IPS-20b (cell line): ENCODE measurements around the gene KLHL29.

Experiments used
- H3K27ac ChIP-seq: one replicate; pipeline ENCODE4 v1.5.1; 2013; ENCODE audit warnings: low read length
- H3K27me3 ChIP-seq: 2 replicates; pipeline ENCODE4 v1.6.1; 2013; ENCODE audit warnings: mild to moderate bottlenecking, low read length, inconsistent platforms; ENCODE audit not compliant: insufficient read depth
- H3K36me3 ChIP-seq: 2 replicates; pipeline ENCODE4 v1.6.1; 2013; ENCODE audit warnings: low read depth, mild to moderate bottlenecking, inconsistent platforms, low read length, moderate library complexity; ENCODE audit not compliant: insufficient read depth
- H3K4me1 ChIP-seq: 2 replicates; pipeline ENCODE4 v1.6.1; 2013; ENCODE audit warnings: mild to moderate bottlenecking, control low read depth, inconsistent platforms, low read length, moderate library complexity; ENCODE audit not compliant: insufficient read depth
- H3K4me3 ChIP-seq: 2 replicates; pipeline ENCODE4 v1.5.1; 2013; ENCODE audit warnings: mild to moderate bottlenecking, low read length, inconsistent platforms
- H3K9ac ChIP-seq: 2 replicates; pipeline ENCODE4 v1.6.1; 2013; ENCODE audit warnings: low read depth, mild to moderate bottlenecking, inconsistent platforms, low read length, moderate library complexity
- H3K9me3 ChIP-seq: 2 replicates; pipeline ENCODE4 v1.6.1; 2013; ENCODE audit warnings: mild to moderate bottlenecking, low read depth, low read length, inconsistent platforms; ENCODE audit not compliant: insufficient read depth

The KLHL29 gene

GRCh38 chr2:23651187-23652080, 266.5 kb downstream of the KLHL29 start:
- no peaks in the 10 kb centered on the region for H3K4me1 ChIP-seq
- H3K4me3 ChIP-seq: no peak overlapping the region
- no peaks in the 10 kb centered on the region for H3K9me3 ChIP-seq
- H3K27me3 ChIP-seq: no peaks in the 10 kb centered on the region
- no peak overlapping the region for H3K27ac ChIP-seq
- H3K9ac ChIP-seq: no peak overlapping the region
- no peaks in the 10 kb centered on the region for H3K36me3 ChIP-seq

GRCh38 chr2:23653326-23653725, 268.3 kb downstream of the KLHL29 start:
- Histone ChIP-seq H3K9me3 (no peaks in the 10 kb centered on the region), H3K4me1 (0 out of 2 replicates have a peak, but pooled peaks cover 5% of the 10 kb centered on the region), H3K36me3 (no peaks in the 10 kb centered on the region)

GRCh38 chr2:23654756-23655155, 269.8 kb downstream of the KLHL29 start:
- H3K27ac ChIP-seq: no peak overlapping the region
- no peaks in the 10 kb centered on the region for H3K27me3 ChIP-seq
- no peak overlapping the region for H3K4me3 ChIP-seq
- H3K9me3 ChIP-seq: no peaks in the 10 kb centered on the region
- H3K9ac ChIP-seq: no peak overlapping the region
- H3K4me1 ChIP-seq: 0 out of 2 replicates have a peak, but pooled peaks cover 5% of the 10 kb centered on the region
- H3K36me3 ChIP-seq: no peaks in the 10 kb centered on the region

More at GRCh38 chr2:23653326-23653725, 268.3 kb downstream of the KLHL29 start:
- Histone ChIP-seq H3K9ac (no peak overlapping the region), H3K27ac (no peak overlapping the region), H3K27me3 (no peaks in the 10 kb centered on the region), H3K4me3 (no peak overlapping the region)

GRCh38 chr2:23655934-23656596, 271.1 kb downstream of the KLHL29 start:
- no peaks in the 10 kb centered on the region for H3K36me3 ChIP-seq
- H3K9ac ChIP-seq: no peak overlapping the region
- no peak overlapping the region for H3K27ac ChIP-seq
- H3K4me1 ChIP-seq: 0 out of 2 replicates have a peak, but pooled peaks cover 5% of the 10 kb centered on the region
- no peak overlapping the region for H3K4me3 ChIP-seq
- H3K9me3 ChIP-seq: no peaks in the 10 kb centered on the region
- H3K27me3 ChIP-seq: no peaks in the 10 kb centered on the region

GRCh38 chr2:23656597-23656973, 271.6 kb downstream of the KLHL29 start:
- H3K9ac ChIP-seq: no peak overlapping the region
- no peaks in the 10 kb centered on the region for H3K36me3 ChIP-seq
- H3K27ac ChIP-seq: no peak overlapping the region
- no peaks in the 10 kb centered on the region for H3K27me3 ChIP-seq
- no peak overlapping the region for H3K4me3 ChIP-seq
- no peaks in the 10 kb centered on the region for H3K9me3 ChIP-seq
- 0 out of 2 replicates have a peak, but pooled peaks cover 5% of the 10 kb centered on the region for H3K4me1 ChIP-seq

- Histone ChIP-seq H3K27me3 (no peaks in the 10 kb centered on the region), H3K27ac (no peak overlapping the region), H3K9ac (no peak overlapping the region), H3K4me1 (0 out of 2 replicates have a peak, but pooled peaks cover 5% of the 10 kb centered on the region), H3K4me3 (no peak overlapping the region), H3K9me3 (no peaks in the 10 kb centered on the region), H3K36me3 (no peaks in the 10 kb centered on the region)
Observed at GRCh38 chr2:23657371-23657770, 272.4 kb downstream of the KLHL29 start.

GRCh38 chr2:23657934-23658333, 273.0 kb downstream of the KLHL29 start:
- no peak overlapping the region for H3K27ac ChIP-seq
- H3K4me1 ChIP-seq: 0 out of 2 replicates have a peak, but pooled peaks cover 5% of the 10 kb centered on the region
- no peaks in the 10 kb centered on the region for H3K27me3 ChIP-seq
- no peak overlapping the region for H3K9ac ChIP-seq
- no peaks in the 10 kb centered on the region for H3K9me3 ChIP-seq
- H3K4me3 ChIP-seq: no peak overlapping the region
- no peaks in the 10 kb centered on the region for H3K36me3 ChIP-seq

- Histone ChIP-seq H3K4me1 (0 out of 2 replicates have a peak, but pooled peaks cover 5% of the 10 kb centered on the region), H3K36me3 (no peaks in the 10 kb centered on the region), H3K4me3 (no peak overlapping the region), H3K27me3 (peaks cover 2% of the 10 kb centered on the region; the same call in 1 of the 2 replicates), H3K27ac (no peak overlapping the region), H3K9me3 (no peaks in the 10 kb centered on the region), H3K9ac (no peak overlapping the region)
Observed at GRCh38 chr2:23658466-23658942, 273.5 kb downstream of the KLHL29 start.

GRCh38 chr2:23659328-23659727, 274.3 kb downstream of the KLHL29 start:
- Histone ChIP-seq H3K36me3 (no peaks in the 10 kb centered on the region), H3K4me1 (0 out of 2 replicates have a peak, but pooled peaks cover 5% of the 10 kb centered on the region), H3K27me3 (peaks cover 6% of the 10 kb centered on the region; the same call in 1 of the 2 replicates), H3K4me3 (no peak overlapping the region), H3K27ac (no peak overlapping the region), H3K9me3 (no peaks in the 10 kb centered on the region), H3K9ac (no peak overlapping the region)

- Histone ChIP-seq H3K36me3 (no peaks in the 10 kb centered on the region), H3K9ac (no peak overlapping the region), H3K27ac (no peak overlapping the region), H3K4me1 (0 out of 2 replicates have a peak, but pooled peaks cover 5% of the 10 kb centered on the region), H3K9me3 (no peaks in the 10 kb centered on the region), H3K27me3 (peaks cover 6% of the 10 kb centered on the region; the same call in 1 of the 2 replicates), H3K4me3 (no peak overlapping the region)
Observed at GRCh38 chr2:23659773-23660172, 274.8 kb downstream of the KLHL29 start.

GRCh38 chr2:23660237-23660636, 275.3 kb downstream of the KLHL29 start:
- Histone ChIP-seq H3K9ac (no peak overlapping the region), H3K27ac (no peak overlapping the region), H3K4me1 (0 out of 2 replicates have a peak, but pooled peaks cover 5% of the 10 kb centered on the region), H3K36me3 (no peaks in the 10 kb centered on the region), H3K4me3 (no peak overlapping the region), H3K27me3 (peaks cover 6% of the 10 kb centered on the region; the same call in 1 of the 2 replicates), H3K9me3 (no peaks in the 10 kb centered on the region)
